NCI-H526 treated with DMSO at 0.1 percent for 48 hours (cell line): Measurements from ENCODE around the gene RNF169.

ENCODE experiments used
- DNase-seq: peaks from one replicate; lab custom pipeline; 2025; lab: John Stamatoyannopoulos, UW

Gene RNF169

DNA sequence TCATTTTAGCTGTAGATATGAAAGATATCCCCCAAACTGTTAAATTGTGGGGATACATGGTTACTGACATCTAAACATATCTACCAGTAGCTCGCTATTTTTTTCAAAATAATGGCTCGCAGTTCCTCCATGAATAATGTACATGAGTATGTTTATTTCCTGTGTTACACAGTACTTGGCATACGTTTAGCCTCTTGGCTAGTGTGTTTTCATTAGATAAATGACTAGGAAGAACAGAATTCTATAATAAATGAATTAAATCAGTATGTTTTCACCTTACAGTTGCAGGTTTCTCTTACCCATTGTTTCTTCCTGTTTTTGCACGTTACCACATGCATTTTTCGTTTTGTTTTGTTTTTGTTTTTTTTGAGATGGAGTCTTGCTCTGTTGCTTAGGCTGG is 21.8 kb downstream of the RNF169 start:
- DNase-seq = no peak

DNA sequence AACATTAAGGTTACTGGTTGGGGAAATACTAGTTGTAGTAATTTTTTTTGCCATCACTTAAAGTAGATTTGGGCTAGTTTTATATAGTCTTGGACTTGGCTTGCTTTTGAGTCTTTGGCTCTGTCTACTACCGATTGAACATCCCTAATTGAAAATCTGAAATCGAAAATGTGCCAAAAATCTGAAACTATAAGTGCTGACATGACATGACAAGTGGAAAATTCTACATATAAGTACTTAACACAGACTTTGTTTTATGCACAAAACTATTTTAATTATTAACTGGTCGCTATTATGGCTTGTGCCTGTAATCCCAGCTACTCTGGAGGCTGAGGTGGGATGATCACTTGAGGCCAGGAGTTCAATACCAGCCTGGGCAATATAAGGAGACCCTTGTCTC is 22.5 kb downstream of the RNF169 start:
- no peak for DNase-seq

DNA sequence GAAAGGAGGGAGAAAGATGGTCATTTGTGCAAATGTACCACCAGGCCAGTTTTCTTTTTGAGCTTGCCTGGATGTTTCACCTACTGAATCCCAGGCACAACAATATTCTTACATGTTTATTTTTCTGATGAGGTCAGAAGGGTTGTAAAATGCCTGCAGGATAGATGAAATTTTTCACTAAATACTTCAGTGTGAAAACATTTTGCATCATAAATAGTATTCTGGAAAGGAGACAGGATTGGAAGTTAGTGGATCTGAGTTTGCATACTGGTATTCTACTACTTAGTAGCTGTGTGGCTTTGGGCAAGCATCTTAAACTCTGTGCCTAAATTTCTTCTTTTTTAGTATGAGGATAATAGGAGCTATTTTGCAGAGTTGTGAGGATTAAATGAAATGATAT is 24.8 kb downstream of the RNF169 start:
- DNase-seq = no peak

DNA sequence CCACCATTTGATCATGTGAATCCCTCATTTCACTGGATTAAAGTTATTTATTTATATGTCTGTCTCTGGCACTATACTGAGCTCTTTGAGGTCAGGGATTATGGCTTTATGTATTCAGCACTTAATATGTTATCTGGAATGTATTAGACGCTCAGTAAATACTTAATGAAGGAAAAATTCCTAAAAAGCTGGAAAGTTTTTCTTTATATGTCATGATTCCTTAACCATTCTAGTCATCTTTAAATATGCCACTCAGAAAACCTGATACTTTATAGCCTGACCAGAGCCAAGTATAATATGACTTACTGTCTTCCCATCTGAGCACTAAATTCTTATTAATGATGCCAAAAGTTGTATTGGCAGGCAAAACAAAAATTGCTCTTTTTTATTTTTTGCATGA is 27.1 kb downstream of the RNF169 start:
- no peak for DNase-seq

DNA sequence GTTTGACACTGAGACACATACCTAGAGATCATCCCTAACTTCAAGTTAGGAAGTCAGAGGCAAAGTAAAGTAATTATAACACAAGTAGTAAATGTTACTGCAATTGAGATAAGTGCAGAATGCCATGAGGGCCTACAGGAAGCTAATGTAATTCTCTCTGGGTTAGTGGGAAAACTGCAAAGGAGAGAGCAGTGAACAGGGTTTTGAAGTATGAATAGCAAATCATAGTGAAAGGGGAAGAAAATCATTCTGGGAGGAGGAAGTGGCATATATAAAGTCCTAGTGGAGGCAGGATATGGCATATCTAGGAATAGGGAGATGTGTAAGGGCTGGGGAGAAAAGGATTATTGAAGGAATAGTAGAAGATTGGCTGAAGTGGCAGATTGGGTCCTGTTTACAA is 27.9 kb downstream of the RNF169 start:
- no peak for DNase-seq

DNA sequence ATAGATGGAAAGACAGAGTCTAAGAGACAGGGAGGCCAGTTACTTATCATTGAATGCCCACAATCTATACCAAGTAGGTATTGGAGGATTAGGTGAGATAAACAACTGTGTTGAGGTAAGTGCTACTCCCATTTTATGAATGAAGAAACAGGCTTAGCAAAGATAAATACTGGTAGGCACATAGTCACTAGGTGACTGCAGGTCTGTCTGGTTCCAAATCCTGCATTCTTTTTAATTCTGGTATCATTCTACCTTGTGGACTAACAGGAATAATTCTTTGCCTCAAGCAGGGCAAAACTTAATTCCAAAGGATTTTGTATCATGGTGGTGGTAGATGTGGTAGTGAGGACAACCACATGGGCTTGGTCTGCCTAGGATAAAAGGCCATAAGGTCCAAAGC is 28.4 kb downstream of the RNF169 start:
- DNase-seq = no peak

DNA sequence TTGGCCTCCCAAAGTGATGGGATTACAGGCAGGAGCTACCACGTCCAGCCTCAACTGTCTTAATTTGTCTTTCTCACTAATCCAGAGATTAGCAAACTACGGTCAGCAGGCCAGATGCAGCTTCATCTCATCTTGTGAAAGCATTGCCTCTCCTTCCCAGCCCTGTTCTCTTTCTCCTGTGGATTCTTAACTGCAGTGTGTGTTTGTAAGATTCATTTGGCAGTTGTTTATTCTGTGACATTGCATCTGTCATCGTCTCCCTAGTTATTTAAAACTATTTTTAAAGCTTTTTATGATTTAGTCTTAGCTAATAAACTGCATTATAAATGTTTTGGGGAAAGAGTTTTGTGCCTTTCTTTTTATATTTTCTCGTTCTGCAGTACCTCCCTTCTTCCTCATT is 29.2 kb downstream of the RNF169 start:
- DNase-seq = no peak

DNA sequence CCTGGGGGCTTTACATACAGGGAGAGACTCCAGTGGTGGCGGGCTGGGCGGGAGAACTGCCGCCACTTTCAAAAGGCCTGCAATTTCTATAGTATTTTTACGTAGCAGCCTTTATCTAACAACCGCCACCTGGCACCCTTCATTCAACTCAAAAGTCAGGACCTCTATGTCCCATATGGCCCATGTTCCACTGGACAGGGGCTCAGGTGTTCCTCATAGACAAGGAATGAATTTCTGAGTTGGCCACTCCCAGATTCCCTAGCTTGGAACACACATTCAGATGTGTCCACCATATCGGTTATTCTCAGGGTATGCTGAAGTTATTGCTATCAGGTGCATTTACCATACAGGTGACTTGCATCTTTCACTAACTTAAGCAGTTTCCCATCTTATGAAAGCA is 29.9 kb downstream of the RNF169 start:
- DNase-seq = no peak

DNA sequence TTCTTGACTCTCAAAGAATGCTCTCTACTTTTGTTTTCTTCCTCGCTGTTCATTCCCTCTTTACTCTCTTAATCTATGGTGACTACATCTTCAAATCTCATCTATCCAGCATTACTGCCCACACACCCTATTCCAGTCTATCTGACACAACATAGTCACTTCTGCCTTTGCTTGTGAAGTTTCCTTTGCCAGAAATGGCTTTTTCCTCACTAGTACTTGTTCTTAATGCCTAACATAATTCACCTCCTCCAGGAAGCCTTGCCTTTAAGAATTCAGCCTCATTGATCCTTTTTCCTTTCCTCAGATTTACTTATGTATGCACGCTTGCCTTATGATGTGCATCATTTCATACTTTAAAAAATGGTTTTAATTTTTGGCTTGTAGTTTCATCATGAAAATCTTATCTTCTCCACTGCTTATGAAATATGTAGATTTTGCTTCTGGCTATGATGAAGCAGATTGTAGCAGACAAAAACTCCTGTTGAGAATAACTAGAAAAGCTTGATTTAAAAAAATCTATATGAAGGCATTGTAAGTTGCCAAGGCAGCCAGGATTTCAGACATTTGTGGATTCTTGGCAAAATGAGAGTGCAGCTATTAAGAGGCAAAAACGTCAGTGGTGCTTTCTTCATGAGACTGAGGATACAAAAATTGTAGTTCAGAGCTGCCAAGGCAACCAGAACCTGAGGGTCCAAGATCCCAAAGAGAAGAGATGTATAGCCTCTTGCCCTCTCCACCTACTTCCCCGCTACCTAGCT is 31.8 kb downstream of the RNF169 start:
- DNase-seq = no peak

DNA sequence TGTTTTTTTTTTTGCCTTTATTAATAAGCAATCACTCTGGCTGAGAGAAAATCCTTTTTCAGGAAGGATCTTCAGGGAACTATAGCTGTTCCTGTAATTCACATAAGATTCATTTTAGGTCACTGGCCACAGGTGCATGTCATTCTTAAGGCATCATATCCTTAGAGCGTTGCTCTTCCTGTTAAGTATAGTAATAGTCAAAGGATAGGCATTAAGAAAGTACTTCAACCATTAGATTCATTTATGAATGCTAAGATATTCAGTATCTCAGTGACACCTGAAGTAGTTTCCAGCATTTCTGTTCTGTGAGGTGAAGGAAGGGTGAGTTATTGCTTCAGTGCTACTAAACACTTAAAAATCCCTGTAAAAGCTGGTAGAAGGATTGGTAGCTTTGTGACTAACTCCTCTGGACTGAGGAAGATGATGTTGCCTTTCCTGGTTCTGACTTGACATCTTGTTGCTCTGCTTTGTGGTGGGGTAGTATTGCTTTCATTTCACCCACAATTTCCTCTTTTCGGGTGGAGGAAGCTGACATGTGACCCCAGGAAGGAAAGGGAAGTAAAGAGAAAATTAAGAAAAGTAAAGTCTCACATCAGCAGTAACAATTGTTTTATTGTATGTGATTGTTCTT is 34.7 kb downstream of the RNF169 start:
- no peak for DNase-seq

DNA sequence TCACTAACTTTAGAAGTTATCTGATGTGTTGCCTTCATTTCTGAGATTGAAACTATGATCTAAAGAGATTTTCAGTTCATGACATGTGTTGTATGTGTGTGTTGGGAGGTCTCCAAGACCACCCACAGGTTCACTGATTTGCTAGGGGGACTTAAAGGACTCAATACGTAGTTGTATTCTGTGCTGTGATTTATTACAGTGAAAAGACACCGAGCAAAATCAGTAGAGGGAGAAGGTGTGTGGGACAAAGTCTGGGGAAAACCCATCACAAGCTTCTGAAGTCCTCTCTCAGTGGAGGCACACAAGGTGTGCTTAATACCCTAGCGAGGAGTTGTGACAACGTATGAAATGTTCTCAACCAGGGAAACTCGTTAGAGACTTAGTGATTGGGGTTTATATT is 35.6 kb downstream of the RNF169 start:
- no peak for DNase-seq

DNA sequence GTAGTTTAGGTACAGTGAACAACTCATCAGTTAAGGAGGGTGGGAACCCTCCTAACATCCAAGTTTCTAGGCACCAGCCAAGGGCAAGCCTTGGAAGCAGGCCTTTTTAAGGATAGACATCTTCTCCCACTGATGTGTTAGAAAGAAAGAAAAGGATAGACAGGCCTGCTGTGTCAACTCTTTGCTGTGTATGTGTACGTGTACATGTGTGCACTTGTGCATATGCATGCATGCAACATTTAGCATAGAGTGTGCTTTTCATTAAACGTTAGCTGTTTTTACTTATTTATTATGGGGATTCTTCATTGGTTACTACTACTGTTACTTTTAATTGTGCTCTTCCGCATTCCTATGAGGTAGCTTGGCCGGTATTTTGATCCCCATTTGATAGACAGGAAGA is 36.1 kb downstream of the RNF169 start:
- no peak for DNase-seq

DNA sequence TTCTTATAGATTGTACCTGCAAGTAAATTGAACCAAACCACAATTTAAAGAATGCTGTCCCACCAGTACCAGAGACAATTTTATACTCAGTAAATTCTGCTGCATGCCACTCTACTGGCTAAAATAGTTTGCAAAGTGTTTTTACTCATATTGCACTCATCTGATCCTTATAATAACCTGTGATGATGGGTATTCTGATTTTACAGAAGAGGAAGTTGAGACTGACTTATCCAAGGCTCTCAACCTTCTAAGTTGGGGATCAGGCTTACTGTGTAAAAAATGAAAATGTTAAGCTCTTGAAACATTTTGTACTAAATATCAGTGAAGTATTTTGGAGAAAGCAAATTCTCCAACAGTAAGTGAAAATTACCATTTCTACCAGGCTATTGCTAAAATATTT is 37.9 kb downstream of the RNF169 start:
- no peak for DNase-seq

DNA sequence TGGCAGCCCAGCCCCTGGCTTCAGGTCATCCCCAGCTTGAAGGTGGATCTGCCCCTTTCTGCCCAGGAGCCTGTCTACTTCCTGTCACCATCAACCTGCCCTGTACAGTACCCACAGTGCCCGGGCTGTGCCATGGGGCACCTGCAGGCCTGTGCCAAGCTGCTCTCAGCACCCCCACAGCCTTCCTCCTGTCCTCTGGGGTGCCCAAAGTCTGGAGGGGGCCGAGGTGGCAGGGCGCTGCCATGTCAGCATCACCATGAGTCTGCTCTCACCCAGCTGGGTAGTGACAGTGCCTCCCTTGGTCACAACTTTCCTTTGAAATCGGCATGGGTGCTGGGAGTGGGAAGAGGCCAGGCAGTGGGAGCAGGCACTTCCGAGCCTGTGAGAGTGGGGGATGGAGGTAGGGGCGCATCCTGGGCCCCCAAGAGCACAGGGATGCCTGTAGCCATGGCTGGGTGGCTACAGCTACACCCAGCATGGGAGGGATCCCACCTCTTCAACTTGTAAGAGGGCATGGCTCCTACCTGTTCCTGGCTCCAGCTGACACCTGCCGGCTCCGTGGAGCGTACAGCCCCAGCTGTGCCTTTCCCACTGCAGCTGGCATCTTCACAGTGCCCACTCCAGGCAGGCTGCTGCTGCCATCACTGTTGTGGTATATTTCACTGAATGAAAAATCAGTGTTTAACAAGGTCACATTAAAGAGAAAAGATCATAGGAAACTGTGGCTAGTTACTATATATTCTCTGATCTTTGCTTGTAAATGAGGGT is 42.9 kb downstream of the RNF169 start:
- DNase-seq = no peak

DNA sequence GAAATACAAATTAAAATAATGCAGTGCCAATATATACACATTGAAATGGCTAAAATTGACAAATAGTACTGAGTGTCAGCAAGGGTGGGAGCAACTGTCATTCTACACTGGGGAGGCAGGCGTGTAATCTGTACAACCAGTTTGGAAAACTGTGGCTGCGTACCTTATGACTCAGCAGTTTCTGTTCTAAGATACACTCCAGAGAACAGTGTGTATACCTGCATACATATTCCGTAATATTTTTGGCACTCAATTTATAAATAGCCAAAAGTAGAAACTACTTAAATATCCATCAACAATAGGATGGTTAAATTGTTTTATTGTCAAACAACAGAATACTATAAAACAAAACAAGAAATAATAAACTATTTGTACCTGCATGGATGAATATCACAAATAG is 57.6 kb downstream of the RNF169 start:
- no peak for DNase-seq

DNA sequence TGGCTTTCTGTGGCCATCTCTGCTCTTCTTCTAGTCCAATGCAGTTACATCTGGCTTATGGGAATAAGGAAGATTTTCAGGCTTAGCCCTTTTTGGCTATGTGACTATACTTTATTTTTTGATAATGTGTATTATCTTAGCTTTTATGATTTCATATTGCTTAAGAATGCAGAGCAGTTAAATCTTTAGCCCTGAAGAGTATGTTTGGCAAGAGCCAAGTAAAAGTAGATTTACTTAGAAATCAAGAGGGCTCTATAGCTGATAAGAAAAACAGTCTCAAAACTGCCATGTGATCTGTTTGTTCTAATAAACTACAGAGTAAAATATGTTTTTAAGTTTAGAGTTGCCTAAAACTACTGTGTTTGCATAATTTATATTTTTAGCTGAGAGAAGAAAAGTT is 61.2 kb downstream of the RNF169 start:
- no peak for DNase-seq

DNA sequence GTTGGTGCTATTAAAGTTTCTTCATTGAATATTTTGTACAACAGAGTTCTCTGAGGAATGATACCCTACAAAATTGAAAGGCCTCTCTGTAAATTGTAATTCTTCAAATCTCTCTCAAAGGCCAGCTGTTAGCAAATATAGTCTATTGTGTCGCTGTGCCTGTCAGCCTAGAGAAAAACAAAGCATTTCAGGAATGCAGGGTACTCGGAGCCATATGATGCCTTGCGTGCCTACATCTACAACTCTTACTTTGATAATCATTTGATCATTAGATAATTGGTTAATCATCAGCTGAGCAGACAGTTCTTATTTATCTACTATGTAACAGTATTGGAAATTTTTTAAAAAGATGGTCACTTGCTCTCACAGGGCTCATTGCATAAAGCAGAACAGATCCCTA is 67.3 kb downstream of the RNF169 start:
- DNase-seq = no peak

DNA sequence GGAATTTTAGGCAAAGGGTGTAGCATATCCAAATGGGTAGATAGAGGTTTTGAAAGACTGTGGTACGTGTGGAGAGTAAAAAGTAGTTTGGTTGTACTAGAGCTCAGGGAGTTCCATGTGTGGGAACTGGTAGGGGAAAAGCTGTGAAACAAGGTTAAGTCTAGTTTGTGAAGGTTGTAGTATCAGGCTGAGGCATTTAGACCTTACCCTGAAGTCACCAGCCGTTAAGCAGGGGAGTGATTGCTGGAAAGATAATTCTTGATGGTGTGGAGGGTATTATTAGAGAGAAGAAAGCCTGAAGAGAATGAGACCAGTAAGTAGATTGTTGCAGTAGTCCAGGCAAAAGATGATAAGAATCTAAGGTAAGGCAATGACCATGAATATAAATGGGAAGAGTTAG is 68.0 kb downstream of the RNF169 start:
- no peak for DNase-seq

DNA sequence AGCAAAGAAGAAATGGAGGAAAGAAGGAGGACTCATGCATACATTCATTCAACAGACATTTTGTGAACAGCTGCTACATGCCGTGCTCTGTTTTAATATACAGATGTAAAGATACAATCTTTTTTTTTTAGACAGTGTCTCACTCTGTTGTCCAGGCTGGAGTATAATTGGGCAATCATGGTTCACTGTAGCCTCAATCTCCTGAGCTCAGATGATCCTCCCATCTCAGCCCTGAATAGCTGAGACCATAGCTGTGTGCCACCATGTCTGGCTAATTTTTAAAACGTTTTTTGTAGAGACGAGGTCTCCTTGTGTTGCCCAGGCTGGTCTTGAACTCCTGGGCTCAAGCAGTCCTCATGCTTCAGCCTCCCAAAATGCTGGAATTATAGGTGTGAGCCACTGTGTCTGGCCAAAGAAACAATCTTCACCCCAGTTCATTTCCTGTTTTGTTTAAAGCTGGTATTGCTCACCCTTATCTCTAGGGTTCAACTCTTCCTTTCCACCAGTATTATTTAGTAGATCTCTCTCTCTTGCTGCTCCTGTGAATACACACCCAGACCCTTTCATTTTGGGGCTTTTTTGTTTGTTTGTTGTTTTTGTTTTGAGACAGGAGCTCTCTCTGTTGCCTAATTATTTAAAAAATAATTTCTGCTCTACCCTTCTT is 69.8 kb downstream of the RNF169 start:
- DNase-seq = no peak

DNA sequence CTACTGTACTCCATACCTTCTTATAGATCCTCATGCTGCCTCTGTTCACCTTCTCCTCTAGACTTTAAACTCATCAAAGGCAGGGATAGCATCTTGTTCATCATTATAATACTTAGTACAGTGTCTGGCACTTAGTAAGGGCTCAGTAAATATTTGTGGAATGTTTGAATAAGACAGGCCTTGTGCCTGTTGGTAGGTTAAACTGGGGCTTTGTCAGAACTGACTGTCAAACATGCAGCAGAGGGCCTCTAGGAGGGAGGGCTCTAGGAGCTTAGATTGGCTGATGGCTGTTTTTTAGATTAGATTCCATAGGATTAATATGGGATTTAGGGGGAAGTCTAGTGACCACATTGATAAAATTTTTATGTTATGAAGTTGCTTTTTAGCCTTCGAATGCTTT is 70.8 kb downstream of the RNF169 start:
- DNase-seq = no peak

DNA sequence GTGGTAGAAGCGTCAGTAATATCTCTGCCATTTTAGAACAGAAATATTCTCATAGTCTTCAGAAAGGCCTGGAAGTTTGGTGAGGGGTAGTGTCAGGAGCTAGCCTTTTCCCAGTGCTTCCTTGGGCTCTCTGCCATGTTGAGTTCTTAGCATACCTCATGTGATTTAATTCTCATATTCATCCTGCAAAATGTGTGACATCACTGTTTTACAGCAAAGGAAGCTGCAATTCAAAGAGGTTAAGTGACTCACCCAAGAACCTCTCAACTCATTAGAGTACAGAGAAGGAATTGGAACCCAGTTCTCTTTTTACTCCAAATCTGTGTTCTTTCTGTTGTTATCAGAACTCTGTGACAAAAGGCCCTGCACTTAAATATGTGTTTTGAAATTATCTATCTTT is 72.1 kb downstream of the RNF169 start:
- DNase-seq = no peak

DNA sequence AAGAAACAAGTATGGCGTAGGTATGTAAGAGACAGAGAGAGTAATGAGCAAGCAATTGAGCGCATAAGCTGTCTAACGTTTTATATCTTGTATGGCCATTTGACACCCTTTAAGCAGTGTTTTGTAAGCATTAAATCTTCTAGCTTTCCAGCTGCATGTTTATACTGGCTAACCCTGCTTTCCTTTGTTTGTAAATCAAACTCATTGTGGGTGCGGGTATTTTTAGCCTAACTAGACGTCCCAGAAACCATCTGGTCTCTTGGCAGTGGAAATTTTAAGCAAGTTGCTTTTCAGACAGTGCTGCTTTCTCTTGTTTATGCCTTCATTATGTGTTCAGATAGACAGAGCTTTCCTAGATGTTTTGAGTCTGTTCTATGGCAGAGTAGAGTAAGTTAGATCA is 73.5 kb downstream of the RNF169 start:
- no peak for DNase-seq
